ENCODE results near the gene ENPP3. TPM values are rescaled to one million over a fixed set of nuclear protein-coding genes. Genes with fewer than 3 reads are reported as not detected.
A peak's percentile ranks its signal among the peaks of the same experiment; 100 is the strongest.

Gene ENPP3
- total RNA-seq, 2 experiments from 2014 or later: 1.3 to 2.3 TPM

DNA sequence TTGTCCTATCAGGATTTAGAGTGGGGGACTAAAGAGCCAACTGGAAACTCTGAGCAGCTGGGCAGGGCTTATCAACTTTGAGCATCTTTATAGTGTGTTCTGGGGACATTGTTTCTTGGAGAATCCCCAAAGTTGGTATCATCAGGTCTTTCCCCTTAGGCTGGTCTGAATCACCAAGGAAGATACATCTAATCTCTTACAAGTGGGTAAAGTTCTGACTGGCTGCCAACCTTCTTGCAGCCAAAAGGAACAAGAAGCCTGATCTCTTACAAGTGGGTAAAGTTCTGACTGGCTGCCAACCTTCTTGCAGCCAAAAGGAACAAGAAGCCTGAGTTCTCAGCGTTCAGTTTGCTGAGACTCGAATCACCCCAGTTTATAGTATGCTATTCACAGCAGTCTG is 7.5 kb upstream of the ENPP3 start:
- no peak overlapping the region for H3K4me3 ChIP-seq (ENCODE audit: low read depth, low read length, poor library complexity, severe bottlenecking)
- H2AFZ ChIP-seq (ENCODE audit: low read length): peak overlapping the region; percentile 94; the same call in 1 of the 2 replicates
- H3K9me3 ChIP-seq (ENCODE audit: low read length): no peaks in the 10 kb centered on the region
- no peak overlapping the region for H3K27ac ChIP-seq (ENCODE audit: low read depth, low read length, poor library complexity, severe bottlenecking)
- no peak for DNase-seq (ENCODE audit: low spot score)
- POLR2A ChIA-PET: interaction anchor here (0.6 to 3.3 kb wide), 3 partner anchors 10 to 1180 kb away, joined by 3 to 24 read pairs (median 5); no protein-coding TSS in a partner anchor
- TF ChIP-seq EZH2phosphoT487 (IDR thresholded peaks at IDR 0.05; ENCODE audit: borderline replicate concordance, low read depth, low read length) (no peak), CTCF (conservative IDR thresholded peaks at IDR 0.05; ENCODE audit: low read length) (no peak)
- H3K36me3 ChIP-seq (ENCODE audit: insufficient read depth, low read length): peaks cover 14% of the 10 kb centered on the region
- no peak overlapping the region for H3K4me2 ChIP-seq (ENCODE audit: low read length)
- CTCF ChIA-PET (ENCODE audit: unreplicated experiment): interaction anchor here (1.2 to 1.5 kb wide), 2 partner anchors 9 to 430 kb away, joined by 3 to 5 read pairs; no protein-coding TSS in a partner anchor
- BruUV-seq (replicated peaks): no TSS peak
- intact Hi-C loops (cut with micrococcal nuclease; ENCODE audit: unreplicated experiment): loop anchor here (2.0 kb wide), 1 partner anchor 567 kb away; the partner anchor contains the start of gene EPB41L2
- peaks cover 19% of the 10 kb centered on the region for H3K79me2 ChIP-seq (ENCODE audit: insufficient read depth, low read depth, low read length)
- H4K20me1 ChIP-seq (ENCODE audit: insufficient read depth, low read length): no peaks in the 10 kb centered on the region
- peaks cover 15% of the 10 kb centered on the region for H3K4me1 ChIP-seq (ENCODE audit: insufficient read depth, low read length, poor library complexity, severe bottlenecking)
- no peaks in the 10 kb centered on the region for H3K9me2 ChIP-seq (ENCODE audit: insufficient read depth, low read length)

GRCh38 chr6:131631625-131632289 is 5.3 kb upstream of the ENPP3 start:
- no peaks in the 10 kb centered on the region for H4K20me1 ChIP-seq (ENCODE audit: insufficient read depth, low read length)
- intact Hi-C loops (cut with micrococcal nuclease; ENCODE audit: unreplicated experiment): no loop called here
- BruUV-seq (replicated peaks): no TSS peak
- H3K4me3 ChIP-seq (ENCODE audit: low read depth, low read length, poor library complexity, severe bottlenecking): no peak overlapping the region
- no peaks in the 10 kb centered on the region for H3K9me3 ChIP-seq (ENCODE audit: low read length)
- peaks cover 26% of the 10 kb centered on the region for H3K4me1 ChIP-seq (ENCODE audit: insufficient read depth, low read length, poor library complexity, severe bottlenecking)
- no peak for DNase-seq (ENCODE audit: low spot score)
- no peak overlapping the region for H3K27ac ChIP-seq (ENCODE audit: low read depth, low read length, poor library complexity, severe bottlenecking)
- H3K9me2 ChIP-seq (ENCODE audit: insufficient read depth, low read length): no peaks in the 10 kb centered on the region
- ChIA-PET POLR2A (interaction anchor here (0.6 to 1.4 kb wide), 3 partner anchors 8 to 1176 kb away, joined by 3 to 4 read pairs (median 3); no protein-coding TSS in a partner anchor), CTCF (ENCODE audit: unreplicated experiment) (no interaction called here)
- H2AFZ ChIP-seq (ENCODE audit: low read length): no peak overlapping the region
- no peaks in the 10 kb centered on the region for H3K36me3 ChIP-seq (ENCODE audit: insufficient read depth, low read length)
- TF ChIP-seq EZH2phosphoT487 (IDR thresholded peaks at IDR 0.05; ENCODE audit: borderline replicate concordance, low read depth, low read length): no peak
- no peak for TF ChIP-seq CTCF (conservative IDR thresholded peaks at IDR 0.05; ENCODE audit: low read length)
- no peak overlapping the region for H3K4me2 ChIP-seq (ENCODE audit: low read length)
- peaks cover 11% of the 10 kb centered on the region for H3K79me2 ChIP-seq (ENCODE audit: insufficient read depth, low read depth, low read length)

Measured in OCI-LY7 (cell line).